Dermis microvascular lymphatic vessel endothelial cell (primary cell): Measurements from ENCODE around the gene MBOAT7. TPM values are rescaled to one million over a fixed set of nuclear protein-coding genes. Genes with fewer than 3 reads are reported as not detected.
"Not testable (repeated sequence)": the region's sequence is repeated elsewhere in the genome, so short reads cannot be mapped to it uniquely, and the experiment has no call there.

ENCODE experiments used
- DNase-seq, 2 donors: peaks; one replicate each; pipeline versions ENCODE4 v3.0.0 to v3.0.0-alpha.2; 2010; ENCODE audit warnings: low read depth in 2 of 2
- total RNA-seq: library from RNA; depleted of rRNA; stranded (reverse); fragments of >200 nt; gene quantifications from 2 replicates; pipeline ENCODE4 v1.2.1, GENCODE V29; 2014

Gene MBOAT7
- total RNA-seq, 1 donor from 2014 or later = 10.1 TPM

- DNase-seq = peak; percentile 22 to 95
These were observed 20.6 kb upstream of the MBOAT7 start for GRCh38 chr19:54209811-54210494.

DNA sequence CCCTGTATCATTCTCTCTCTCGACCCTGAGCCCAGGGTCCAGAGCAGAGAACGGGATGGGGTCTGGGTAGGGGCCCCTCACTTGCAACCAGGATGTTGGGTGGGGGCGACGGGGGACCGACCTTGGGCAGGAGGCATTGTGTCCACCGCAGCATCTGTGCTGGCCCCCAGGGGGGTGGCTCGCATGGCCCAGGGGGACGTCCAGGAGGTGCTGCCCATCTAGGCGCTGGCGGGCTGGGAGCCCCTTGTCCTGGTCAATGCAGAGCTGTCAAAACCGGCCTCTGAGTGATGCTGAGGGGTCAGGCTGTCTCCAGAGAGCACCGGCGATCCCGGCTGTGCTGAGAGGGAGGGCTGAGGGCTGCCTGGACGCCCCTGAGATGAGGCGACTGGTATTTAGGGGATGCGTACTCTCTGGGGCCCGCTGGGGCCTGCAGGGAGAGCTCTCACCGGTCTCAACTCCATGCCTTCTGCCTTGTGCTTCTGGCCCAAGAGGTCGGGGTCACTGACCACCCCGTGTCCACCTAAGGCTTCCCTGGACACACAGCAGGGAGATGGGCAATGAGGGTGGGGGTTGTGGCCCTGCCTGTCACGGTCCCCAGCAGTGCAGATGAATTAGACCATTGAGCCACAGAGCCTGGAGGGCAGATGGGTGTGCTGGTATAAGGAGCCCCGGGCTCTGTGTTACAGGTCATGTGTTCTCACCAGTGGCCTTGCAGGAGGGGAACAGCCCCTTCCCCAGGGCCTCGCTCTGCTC lies 19.9 kb upstream of the MBOAT7 start:
- DNase-seq = no peak

GRCh38 chr19:54208784-54209057 lies 19.3 kb upstream of the MBOAT7 start:
- no peak for DNase-seq

GRCh38 chr19:54207983-54208783 lies 18.8 kb upstream of the MBOAT7 start:
- no peak for DNase-seq

GRCh38 chr19:54207676-54207982 lies 18.2 kb upstream of the MBOAT7 start:
- DNase-seq = no peak

DNA sequence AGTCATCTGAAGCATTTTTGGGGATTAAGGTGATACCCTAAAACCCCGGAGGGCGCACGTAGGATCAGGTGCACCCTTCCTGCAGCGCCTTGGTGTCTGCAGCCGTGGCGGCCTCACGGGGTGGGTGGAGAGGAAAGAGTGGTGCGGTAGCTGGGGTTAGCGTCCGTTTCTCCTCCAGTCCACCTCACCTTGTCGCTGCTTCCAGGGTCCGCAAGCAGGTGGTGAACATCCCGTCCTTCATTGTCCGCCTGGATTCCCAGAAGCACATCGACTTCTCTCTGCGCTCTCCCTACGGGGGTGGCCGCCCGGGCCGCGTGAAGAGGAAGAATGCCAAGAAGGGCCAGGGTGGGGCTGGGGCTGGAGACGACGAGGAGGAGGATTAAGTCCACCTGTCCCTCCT lies 17.8 kb upstream of the MBOAT7 start:
- not testable (repeated sequence) for DNase-seq

DNA sequence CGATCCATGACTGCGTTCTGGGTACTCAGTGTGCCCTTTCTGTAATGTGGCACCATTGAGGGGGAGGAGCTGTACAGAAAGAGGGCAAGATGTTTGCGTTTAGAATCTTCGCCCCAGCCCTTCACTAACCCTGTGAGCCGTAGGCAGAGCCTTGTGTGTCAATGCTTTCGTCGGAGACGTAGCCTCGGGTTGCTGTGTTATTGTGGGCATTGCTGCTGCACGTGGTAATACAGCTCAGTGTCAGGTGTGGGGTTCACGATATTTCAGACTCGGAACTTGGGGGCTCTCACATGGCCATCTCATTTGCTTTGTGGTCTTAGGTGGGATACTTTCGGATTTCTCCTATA lies 17.4 kb upstream of the MBOAT7 start:
- DNase-seq = no peak

GRCh38 chr19:54206030-54206830 lies 16.9 kb upstream of the MBOAT7 start:
- DNase-seq = no peak

DNA sequence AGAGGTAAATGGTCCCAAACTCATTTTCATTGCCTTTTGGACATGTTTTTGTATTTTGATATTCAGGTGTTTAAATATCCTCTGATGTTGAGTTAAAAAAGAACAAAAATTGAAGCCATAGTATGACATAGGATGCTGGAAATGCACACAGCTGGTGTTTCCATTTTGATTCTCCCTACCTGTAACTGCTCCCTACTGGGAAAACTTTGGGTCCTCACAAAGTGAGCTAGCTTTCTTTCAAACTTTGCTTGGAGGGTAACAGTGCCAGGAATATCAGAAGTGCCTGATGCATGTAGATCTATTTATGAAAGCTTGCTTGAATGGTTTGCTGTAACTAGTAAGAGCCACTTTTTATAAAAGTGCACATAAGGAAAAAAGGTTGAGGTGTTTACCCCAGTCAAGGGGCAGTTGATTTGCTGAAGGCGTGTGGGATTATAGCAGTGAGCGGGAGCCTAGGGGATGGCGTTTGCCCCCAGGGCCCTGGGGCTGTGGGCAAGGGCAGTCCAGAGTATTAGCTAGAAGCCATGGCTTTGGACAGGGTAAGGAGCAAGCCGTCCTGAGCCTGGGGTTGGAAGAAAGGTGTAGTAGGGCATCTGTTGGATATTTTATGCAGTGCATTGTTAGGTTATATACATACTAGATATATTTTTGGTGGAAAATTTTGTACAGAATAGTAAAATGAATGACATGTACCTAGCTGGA lies 15.5 kb upstream of the MBOAT7 start:
- no peak for DNase-seq

- DNase-seq = no peak
These were observed 13.8 kb upstream of the MBOAT7 start for GRCh38 chr19:54203151-54203611.

DNA sequence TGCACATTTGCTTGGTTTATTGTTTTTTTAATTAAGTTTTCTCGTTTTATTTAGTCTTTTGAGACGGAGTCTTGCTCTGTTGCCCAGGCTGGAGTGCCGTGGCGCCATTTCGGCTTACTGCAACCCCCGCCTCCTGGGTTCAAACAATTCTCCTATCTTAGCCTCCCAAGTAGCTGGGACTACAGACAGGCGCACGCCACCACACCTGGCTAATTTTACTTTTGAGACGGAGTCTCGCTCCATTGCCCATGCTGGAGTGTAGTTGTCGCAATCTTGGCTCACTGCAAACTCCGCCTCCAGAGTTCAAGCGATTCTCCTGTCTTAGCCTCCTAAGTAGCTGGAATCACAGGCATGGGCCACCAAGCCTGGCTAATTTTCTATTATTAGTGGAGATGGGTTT lies 12.6 kb upstream of the MBOAT7 start:
- no peak for DNase-seq

- peak in 1 of 2 donors; percentile 25 for DNase-seq
These were observed 11.9 kb upstream of the MBOAT7 start for GRCh38 chr19:54201172-54201701.

GRCh38 chr19:54199401-54199800 lies 10.0 kb upstream of the MBOAT7 start:
- DNase-seq = no peak

GRCh38 chr19:54197121-54197520 lies 7.7 kb upstream of the MBOAT7 start:
- no peak for DNase-seq

DNA sequence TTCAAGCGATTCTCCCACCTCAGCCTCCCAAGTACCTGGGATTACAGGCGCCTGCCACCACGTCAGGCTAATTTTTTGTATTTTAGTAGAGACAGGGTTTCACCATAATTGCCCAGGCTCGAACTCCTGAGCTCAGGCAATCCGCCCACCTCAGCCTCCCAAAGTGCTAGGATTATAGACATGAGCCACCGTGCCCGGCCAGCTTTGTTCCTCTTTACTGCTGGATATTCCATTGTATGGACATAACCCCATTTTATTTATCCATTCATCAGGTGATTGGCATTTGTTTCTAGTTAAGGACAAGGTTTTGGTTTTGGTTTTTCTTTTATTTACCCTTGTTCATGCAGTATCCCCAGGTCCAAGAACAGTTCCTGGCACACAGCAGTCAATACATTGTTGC lies 7.2 kb upstream of the MBOAT7 start:
- no peak for DNase-seq

GRCh38 chr19:54194463-54194862 lies 5.1 kb upstream of the MBOAT7 start:
- DNase-seq = not testable (repeated sequence)

- DNase-seq = no peak
These were observed 3.6 kb upstream of the MBOAT7 start for GRCh38 chr19:54193011-54193410.

DNA sequence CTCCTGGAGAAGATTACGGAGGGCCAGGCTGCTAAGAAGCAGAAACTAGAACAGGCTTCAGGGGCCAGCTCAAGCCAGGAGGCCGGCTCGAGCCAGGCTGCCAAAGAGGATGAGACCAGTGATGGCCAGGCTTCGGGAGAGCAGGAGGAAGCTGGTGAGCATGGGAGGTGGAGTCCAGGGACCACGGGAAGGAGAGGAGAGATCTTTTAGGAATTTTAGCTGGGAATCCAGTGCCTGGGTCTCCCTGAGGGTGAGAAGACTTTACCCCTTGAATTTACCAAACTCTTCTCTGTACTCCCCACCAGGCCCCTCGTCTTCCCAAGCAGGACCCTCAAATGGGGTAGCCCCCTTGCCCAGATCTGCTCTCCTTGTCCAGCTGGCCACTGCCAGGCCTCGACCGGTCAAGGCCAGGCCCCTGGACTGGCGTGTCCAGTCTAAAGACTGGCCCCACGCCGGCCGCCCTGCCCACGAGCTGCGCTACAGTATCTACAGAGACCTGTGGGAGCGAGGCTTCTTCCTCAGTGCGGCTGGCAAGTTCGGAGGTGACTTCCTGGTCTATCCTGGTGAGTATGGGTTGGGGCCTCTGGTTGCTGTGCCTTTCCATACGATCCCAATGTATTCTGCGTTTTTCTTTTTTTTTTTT lies 2.6 kb upstream of the MBOAT7 start:
- DNase-seq = no peak

DNA sequence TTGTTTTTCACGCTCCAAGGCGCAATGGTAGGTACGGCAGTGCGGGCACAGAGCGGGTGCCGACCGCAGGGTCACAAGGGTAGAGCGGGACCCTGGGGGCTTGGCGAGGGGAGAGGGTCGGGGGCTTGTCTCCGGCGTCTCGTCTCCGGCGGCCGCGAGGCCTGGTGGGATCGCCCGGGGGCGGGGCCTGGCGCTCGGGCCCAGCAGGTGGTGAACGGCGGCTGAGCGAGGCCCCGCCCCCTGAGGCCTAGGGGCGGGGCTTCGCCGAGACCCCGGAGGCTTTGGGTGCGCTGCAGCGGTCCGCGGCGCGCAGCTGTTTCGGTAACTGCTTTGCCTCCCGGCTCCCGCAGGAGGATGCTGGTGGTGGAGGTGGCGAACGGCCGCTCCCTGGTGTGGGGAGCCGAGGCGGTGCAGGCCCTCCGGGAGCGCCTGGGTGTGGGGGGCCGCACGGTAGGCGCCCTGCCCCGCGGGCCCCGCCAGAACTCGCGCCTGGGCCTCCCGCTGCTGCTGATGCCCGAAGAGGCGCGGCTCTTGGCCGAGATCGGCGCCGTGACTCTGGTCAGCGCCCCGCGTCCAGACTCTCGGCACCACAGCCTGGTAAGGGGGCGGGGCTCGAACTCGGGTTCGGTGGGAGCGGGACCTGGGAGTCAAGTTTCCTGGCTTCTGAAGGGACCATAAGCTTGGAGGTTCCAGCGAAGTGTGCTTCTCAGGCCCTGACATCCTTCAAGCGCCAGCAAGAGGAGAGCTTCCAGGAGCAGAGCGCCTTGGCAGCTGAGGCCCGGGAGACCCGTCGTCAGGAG lies 1.8 kb upstream of the MBOAT7 start, which contains the start of gene TSEN34:
TSS of gene TSEN34 (plus strand) at position 298 of the 800 bp plus-strand sequence. CDS start at position 355, 57 bp downstream.
- DNase-seq = peak; percentile 52 to 86
